ENCODE data around the gene PAF1.

PAF1 gene

GRCh38 chr19:39390751-39391437, at the start of gene PAF1, which contains the start of gene MED29:
Gene PAF1 (minus strand): TSS chr19:39391106. CDS start chr19:39390864, 242 bp downstream.
Gene MED29 (plus strand): TSS chr19:39391378. CDS start chr19:39391423, 45 bp downstream.
- peak; percentile 100 for DNase-seq

GRCh38 chr19:39438270-39438934, 47.5 kb upstream of the PAF1 start:
- DNase-seq, result no peak

- no peak for DNase-seq
Observed at GRCh38 chr19:39436350-39436716, 45.4 kb upstream of the PAF1 start.

GRCh38 chr19:39435499-39436349, 44.8 kb upstream of the PAF1 start, which contains the start of gene RPS16:
Gene RPS16 (minus strand): TSS chr19:39435949. CDS start chr19:39435895, 54 bp downstream.
- peak; percentile 99 for DNase-seq

- DNase-seq, result no peak
Observed at GRCh38 chr19:39434123-39435076, 43.5 kb upstream of the PAF1 start.

GRCh38 chr19:39433480-39434079, 42.7 kb upstream of the PAF1 start:
- DNase-seq, result no peak

GRCh38 chr19:39432677-39433025, 41.7 kb upstream of the PAF1 start:
- DNase-seq, result no peak

GRCh38 chr19:39430675-39431593, 40.0 kb upstream of the PAF1 start:
- peak; percentile 34 for DNase-seq

- no peak for DNase-seq
Observed at GRCh38 chr19:39428283-39429112, 37.6 kb upstream of the PAF1 start.

GRCh38 chr19:39427707-39428106, 36.8 kb upstream of the PAF1 start:
- DNase-seq, result no peak

- no peak for DNase-seq
Observed at GRCh38 chr19:39426170-39426569, 35.3 kb upstream of the PAF1 start.

GRCh38 chr19:39425744-39426143, 34.8 kb upstream of the PAF1 start:
- DNase-seq, result no peak

GRCh38 chr19:39424934-39425333, 34.0 kb upstream of the PAF1 start:
- no peak for DNase-seq

GRCh38 chr19:39423258-39424086, 32.6 kb upstream of the PAF1 start:
- DNase-seq, result no peak

GRCh38 chr19:39422020-39422419, 31.1 kb upstream of the PAF1 start:
- DNase-seq, result no peak

- no peak for DNase-seq
Observed at GRCh38 chr19:39420769-39421168, 29.9 kb upstream of the PAF1 start.

- DNase-seq, result no peak
Observed at GRCh38 chr19:39419003-39419402, 28.1 kb upstream of the PAF1 start.

- DNase-seq, result no peak
Observed at GRCh38 chr19:39417463-39418181, 26.7 kb upstream of the PAF1 start.
